ENCODE results near the gene CDCA8. TPM values are rescaled to one million over a fixed set of nuclear protein-coding genes. Genes with fewer than 3 reads are reported as not detected.

Gene CDCA8
- total RNA-seq, 1 donor from 2014 or later = 5.5 TPM

GRCh38 chr1:37705399-37705798 lies 13.1 kb downstream of the CDCA8 start:
- Mint-ChIP-seq H3K9me3 (ENCODE audit: unreplicated experiment) (no peaks in the 10 kb centered on the region), H3K4me1 (ENCODE audit: low read depth, unreplicated experiment) (peaks cover 10% of the 10 kb centered on the region), H3K4me3 (ENCODE audit: unreplicated experiment) (no peak overlapping the region), H3K36me3 (ENCODE audit: low read depth, unreplicated experiment) (peaks cover 5% of the 10 kb centered on the region), H3K27ac (ENCODE audit: unreplicated experiment) (peak overlapping the region; percentile 53), H3K27me3 (ENCODE audit: low read depth, unreplicated experiment) (no peaks in the 10 kb centered on the region)
- no peak for TF ChIP-seq EZH2 (IDR thresholded peaks at IDR 0.05; ENCODE audit: insufficient read depth, low read length)
- no peak for TF ChIP-seq CTCF (IDR thresholded peaks at IDR 0.05; ENCODE audit: insufficient read depth, low read depth, low read length)
- Histone ChIP-seq H3K36me3 (ENCODE audit: insufficient read depth, low read length) (peaks cover 43% of the 10 kb centered on the region), H3K4me3 (ENCODE audit: insufficient read depth, low read depth, low read length) (no peak overlapping the region), H3K9me3 (ENCODE audit: insufficient read depth, low read depth, low read length) (no peaks in the 10 kb centered on the region), H3K9ac (ENCODE audit: low read length) (no peak overlapping the region), H3K79me2 (ENCODE audit: insufficient read depth, low read length) (no peaks in the 10 kb centered on the region), H3K27me3 (ENCODE audit: insufficient read depth, low read length) (no peaks in the 10 kb centered on the region), H3K27ac (ENCODE audit: low read depth, low read length) (no peak overlapping the region), H4K20me1 (ENCODE audit: insufficient read depth, low read length) (peaks cover 3% of the 10 kb centered on the region), H2AFZ (ENCODE audit: low read depth, low read length) (no peak overlapping the region), H3K4me2 (ENCODE audit: low read length) (no peak overlapping the region), H3K4me1 (ENCODE audit: insufficient read depth, low read length) (no peaks in the 10 kb centered on the region)
- FAIRE-seq (no peak), DNase-seq (ENCODE audit: low read depth) (no peak)

GRCh38 chr1:37708471-37708870 lies 16.2 kb downstream of the CDCA8 start:
- Mint-ChIP-seq H3K27ac (ENCODE audit: unreplicated experiment) (no peak overlapping the region), H3K9me3 (ENCODE audit: unreplicated experiment) (no peaks in the 10 kb centered on the region), H3K4me3 (ENCODE audit: unreplicated experiment) (no peak overlapping the region), H3K27me3 (ENCODE audit: low read depth, unreplicated experiment) (peaks cover 3% of the 10 kb centered on the region), H3K4me1 (ENCODE audit: low read depth, unreplicated experiment) (peaks cover 5% of the 10 kb centered on the region), H3K36me3 (ENCODE audit: low read depth, unreplicated experiment) (peaks cover 5% of the 10 kb centered on the region)
- FAIRE-seq (no peak), DNase-seq (ENCODE audit: low read depth) (no peak)
- Histone ChIP-seq H3K27ac (ENCODE audit: low read depth, low read length) (no peak overlapping the region), H3K36me3 (ENCODE audit: insufficient read depth, low read length) (peaks cover 30% of the 10 kb centered on the region), H2AFZ (ENCODE audit: low read depth, low read length) (no peak overlapping the region), H3K9me3 (ENCODE audit: insufficient read depth, low read depth, low read length) (no peaks in the 10 kb centered on the region), H3K4me2 (ENCODE audit: low read length) (no peak overlapping the region), H3K79me2 (ENCODE audit: insufficient read depth, low read length) (no peaks in the 10 kb centered on the region), H4K20me1 (ENCODE audit: insufficient read depth, low read length) (no peaks in the 10 kb centered on the region), H3K9ac (ENCODE audit: low read length) (no peak overlapping the region), H3K27me3 (ENCODE audit: insufficient read depth, low read length) (no peaks in the 10 kb centered on the region), H3K4me1 (ENCODE audit: insufficient read depth, low read length) (no peaks in the 10 kb centered on the region), H3K4me3 (ENCODE audit: insufficient read depth, low read depth, low read length) (no peak overlapping the region)
- TF ChIP-seq EZH2 (IDR thresholded peaks at IDR 0.05; ENCODE audit: insufficient read depth, low read length) (no peak), CTCF (IDR thresholded peaks at IDR 0.05; ENCODE audit: insufficient read depth, low read depth, low read length) (no peak)

GRCh38 chr1:37714226-37714625 lies 21.9 kb downstream of the CDCA8 start:
- H3K27ac Mint-ChIP-seq (ENCODE audit: unreplicated experiment) = no peak overlapping the region
- no peaks in the 10 kb centered on the region for H3K9me3 Mint-ChIP-seq (ENCODE audit: unreplicated experiment)
- no peak overlapping the region for H3K4me3 ChIP-seq (ENCODE audit: insufficient read depth, low read depth, low read length)
- DNase-seq (ENCODE audit: low read depth) (no peak), FAIRE-seq (no peak)
- H3K9ac ChIP-seq (ENCODE audit: low read length) = no peak overlapping the region
- peaks cover 3% of the 10 kb centered on the region for H3K27me3 ChIP-seq (ENCODE audit: insufficient read depth, low read length)
- no peaks in the 10 kb centered on the region for H3K4me1 ChIP-seq (ENCODE audit: insufficient read depth, low read length)
- H3K9me3 ChIP-seq (ENCODE audit: insufficient read depth, low read depth, low read length) = no peaks in the 10 kb centered on the region
- no peak for TF ChIP-seq CTCF (IDR thresholded peaks at IDR 0.05; ENCODE audit: insufficient read depth, low read depth, low read length)
- no peak for TF ChIP-seq EZH2 (IDR thresholded peaks at IDR 0.05; ENCODE audit: insufficient read depth, low read length)
- peaks cover under 1% of the 10 kb centered on the region for H3K36me3 ChIP-seq (ENCODE audit: insufficient read depth, low read length)
- H4K20me1 ChIP-seq (ENCODE audit: insufficient read depth, low read length) = no peaks in the 10 kb centered on the region
- H3K27ac ChIP-seq (ENCODE audit: low read depth, low read length) = no peak overlapping the region
- H3K4me2 ChIP-seq (ENCODE audit: low read length) = no peak overlapping the region
- no peak overlapping the region for H3K4me3 Mint-ChIP-seq (ENCODE audit: unreplicated experiment)
- H3K79me2 ChIP-seq (ENCODE audit: insufficient read depth, low read length) = no peaks in the 10 kb centered on the region
- H3K27me3 Mint-ChIP-seq (ENCODE audit: low read depth, unreplicated experiment) = peaks cover 35% of the 10 kb centered on the region
- H3K4me1 Mint-ChIP-seq (ENCODE audit: low read depth, unreplicated experiment) = no peaks in the 10 kb centered on the region
- H3K36me3 Mint-ChIP-seq (ENCODE audit: low read depth, unreplicated experiment) = no peaks in the 10 kb centered on the region
- no peak overlapping the region for H2AFZ ChIP-seq (ENCODE audit: low read depth, low read length)

Measured in astrocyte (in vitro differentiated cells and primary cell).